ENCODE data around the gene NEDD8.

The NEDD8 gene

DNA sequence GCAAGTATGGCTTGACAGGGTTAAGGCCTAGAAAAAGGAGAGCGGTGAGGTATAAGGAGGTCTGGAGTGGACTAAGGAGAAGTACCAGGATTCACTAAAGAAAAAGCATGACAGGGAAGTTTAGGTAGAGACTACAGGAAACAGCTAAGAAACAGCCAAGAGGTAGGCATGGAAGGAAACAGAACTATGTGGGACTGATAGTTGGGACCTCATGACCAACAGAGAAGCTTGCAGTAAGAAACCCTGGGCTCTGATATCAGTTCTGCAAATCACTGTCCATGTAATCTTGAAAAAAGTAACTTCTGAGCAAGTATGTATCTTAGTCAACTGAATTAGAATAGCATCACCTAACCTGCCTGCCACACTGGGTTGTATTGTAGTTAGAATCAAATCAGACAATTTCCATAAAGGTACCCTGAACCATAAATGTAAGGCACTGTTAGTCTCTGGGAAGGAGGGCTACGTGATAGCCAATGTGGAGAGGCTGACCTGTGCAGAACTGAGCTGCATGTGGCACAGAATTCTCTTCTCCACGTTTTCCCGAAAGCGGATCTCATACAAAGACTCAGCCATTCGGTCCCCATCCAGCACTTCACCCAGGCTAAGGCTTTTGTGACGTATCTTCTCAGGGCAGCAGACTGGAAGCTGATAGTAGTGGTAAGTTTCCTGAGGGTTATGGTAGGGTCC is 37.8 kb downstream of the NEDD8 start:
- no peak for DNase-seq

DNA sequence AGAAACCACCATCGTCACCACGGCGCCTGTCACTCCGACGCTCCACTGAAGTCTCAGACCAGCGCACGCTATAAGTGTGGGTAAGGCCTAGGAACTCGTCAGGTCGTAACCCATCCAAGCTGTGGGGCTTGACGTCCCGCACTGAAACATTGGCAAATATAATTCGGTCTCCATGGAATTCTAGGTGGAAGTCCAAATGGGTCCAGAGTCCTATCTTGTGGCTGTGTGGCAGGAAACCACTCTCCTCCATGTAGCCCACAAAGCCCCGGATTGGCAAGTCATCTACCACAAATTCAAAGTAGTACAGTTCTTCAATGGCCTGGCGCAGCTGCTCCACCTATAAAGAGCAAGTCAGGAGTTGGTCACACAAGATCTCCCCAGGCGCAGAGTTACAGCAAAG is 39.2 kb downstream of the NEDD8 start:
- no peak for DNase-seq

- no peak for DNase-seq
Observed at GRCh38 chr14:24190416-24190815, 41.8 kb downstream of the NEDD8 start.

- no peak for DNase-seq
Observed at GRCh38 chr14:24189460-24189859, 42.7 kb downstream of the NEDD8 start.

DNA sequence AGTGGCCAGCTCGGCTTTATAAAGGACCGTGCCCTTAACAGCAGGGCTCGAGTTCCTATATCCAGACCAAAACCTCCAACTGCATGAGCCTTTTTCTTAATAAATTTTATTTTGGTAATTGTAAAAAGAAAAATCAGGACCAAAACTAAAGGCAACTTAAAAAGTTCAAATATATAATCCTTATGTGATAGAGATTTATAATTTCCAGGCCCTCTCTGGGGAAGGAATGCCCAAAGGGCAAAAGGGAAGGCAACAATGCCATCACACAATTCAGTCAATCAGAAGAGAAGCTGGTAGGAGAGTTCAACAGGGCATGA is 43.1 kb downstream of the NEDD8 start:
- no peak for DNase-seq

GRCh38 chr14:24188251-24189058 is 43.7 kb downstream of the NEDD8 start, which contains the start of gene IPO4:
TSS of gene IPO4 (minus strand) at chr14:24188816. CDS start at chr14:24188787, 29 bp downstream.
- DNase-seq: peak; percentile 98

- DNase-seq: no peak
Observed at GRCh38 chr14:24187539-24187915, 44.6 kb downstream of the NEDD8 start.

DNA sequence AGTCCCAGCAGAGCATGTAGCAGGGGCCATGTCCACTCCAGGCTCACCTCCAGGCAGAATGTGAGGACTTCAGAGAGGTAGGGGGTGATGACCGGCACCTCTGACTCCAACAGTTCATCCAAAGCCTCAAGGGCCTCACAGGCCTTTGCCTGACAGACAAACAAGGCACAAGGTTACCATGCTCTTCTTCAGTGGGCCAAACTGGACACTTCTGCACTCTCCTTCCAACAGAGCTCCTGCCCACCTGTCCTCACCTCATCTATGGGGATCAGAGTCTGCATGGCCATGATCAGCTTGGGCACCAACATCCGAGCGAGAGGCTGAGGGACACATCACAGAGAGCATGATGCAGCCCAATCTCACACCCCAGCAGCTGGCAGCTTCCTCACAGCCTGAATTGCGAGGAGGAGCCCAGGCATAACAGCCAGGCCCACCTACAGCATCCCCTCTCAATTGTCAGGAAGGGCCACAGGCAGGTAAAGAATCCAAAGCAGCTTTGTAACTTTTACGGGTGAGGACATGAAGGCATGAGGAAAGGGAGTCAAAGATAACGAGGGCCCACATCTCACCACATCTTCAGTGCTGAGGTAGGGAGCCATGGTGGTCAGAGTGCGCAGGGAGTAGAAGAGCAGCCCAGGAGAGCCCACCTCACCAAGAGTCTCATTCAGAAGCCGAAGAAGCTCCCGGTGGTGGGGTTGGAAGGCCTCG is 45.2 kb downstream of the NEDD8 start:
- no peak for DNase-seq

- DNase-seq: no peak
Observed at GRCh38 chr14:24185741-24186140, 46.4 kb downstream of the NEDD8 start.

GRCh38 chr14:24185026-24185425 is 47.1 kb downstream of the NEDD8 start:
- DNase-seq: no peak

DNA sequence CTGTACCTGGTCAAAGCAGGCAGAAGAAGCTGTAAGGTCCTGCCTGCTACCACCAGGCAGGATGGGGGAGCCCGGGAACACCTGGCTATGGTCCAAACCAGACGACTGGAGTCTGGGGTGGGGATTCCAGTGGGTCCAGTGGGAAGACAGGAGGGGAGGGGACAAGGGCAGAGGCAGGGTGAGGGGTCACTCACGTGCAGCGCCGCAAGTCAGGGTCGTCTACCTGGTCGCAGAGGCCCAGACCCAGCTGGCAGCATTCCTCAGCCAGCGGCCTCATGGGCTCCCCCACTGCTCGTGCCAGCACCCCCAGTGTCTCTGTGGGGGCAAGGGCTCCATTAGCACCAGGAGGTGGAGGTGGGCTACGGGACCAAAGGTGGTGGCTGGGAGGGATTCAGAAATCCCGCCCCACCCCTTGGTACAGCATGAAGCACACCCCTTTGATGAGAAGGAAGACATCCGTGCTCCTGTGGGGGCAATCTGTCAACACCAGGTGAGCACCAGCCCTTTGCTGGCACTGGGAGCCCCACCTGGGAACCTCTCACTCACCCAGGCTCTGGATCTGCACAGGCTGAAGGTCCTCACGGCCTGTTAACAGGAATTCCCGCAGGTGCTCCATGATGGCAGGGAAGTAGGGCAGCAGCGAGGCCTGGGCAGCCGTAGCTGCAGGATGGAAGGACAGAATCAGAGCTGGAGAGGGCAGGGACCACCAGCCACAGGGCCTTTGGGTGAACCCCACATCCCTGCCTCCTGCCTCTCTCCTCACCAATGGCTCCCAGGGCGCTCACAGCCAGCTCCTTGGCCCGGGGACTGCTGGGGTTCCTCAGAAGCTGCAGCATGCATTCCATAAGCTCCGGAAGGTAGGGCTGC is 47.8 kb downstream of the NEDD8 start:
- no peak for DNase-seq

- no peak for DNase-seq
Observed at GRCh38 chr14:24183014-24183481, 49.1 kb downstream of the NEDD8 start.

GRCh38 chr14:24182110-24182882 is 49.9 kb downstream of the NEDD8 start:
- DNase-seq: no peak

DNA sequence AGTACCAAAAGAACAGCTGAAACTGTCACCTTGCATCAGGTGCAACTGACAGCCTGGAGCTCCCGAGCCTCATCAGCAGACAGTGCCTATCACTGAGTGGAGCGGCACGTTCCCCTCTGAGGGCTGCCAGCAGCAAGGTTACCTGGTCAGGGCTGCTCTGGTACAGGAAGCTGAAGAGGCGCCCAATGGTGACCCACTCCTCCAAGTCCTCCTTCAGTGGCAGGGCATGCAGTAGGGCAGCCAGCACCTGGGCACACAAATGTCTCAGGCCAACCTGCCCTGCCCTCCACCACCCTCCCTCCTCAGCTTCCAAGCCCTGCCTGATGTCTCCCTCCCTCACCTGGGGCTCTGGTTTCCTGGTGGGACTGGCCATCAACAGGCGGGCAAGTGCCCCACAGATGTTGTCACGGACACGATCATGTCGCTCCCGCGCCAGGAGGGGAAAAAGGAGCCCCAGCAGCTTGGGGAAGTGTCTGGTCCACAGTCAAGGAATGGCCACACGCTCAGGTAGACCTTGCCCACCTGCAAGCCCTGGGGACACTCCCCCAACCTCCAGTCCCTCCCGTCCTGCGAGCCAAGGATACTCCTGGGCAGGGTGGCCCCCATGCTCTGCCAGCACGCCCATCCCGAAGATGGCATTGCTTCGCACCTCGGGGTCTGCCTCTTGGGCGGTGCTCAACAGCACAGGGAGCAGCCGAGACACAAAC is 50.6 kb downstream of the NEDD8 start:
- DNase-seq: no peak

- DNase-seq: peak; percentile 75
Observed at GRCh38 chr14:24179961-24180796, 52.0 kb downstream of the NEDD8 start.

GRCh38 chr14:24179294-24179960 is 52.7 kb downstream of the NEDD8 start:
- DNase-seq: no peak

DNA sequence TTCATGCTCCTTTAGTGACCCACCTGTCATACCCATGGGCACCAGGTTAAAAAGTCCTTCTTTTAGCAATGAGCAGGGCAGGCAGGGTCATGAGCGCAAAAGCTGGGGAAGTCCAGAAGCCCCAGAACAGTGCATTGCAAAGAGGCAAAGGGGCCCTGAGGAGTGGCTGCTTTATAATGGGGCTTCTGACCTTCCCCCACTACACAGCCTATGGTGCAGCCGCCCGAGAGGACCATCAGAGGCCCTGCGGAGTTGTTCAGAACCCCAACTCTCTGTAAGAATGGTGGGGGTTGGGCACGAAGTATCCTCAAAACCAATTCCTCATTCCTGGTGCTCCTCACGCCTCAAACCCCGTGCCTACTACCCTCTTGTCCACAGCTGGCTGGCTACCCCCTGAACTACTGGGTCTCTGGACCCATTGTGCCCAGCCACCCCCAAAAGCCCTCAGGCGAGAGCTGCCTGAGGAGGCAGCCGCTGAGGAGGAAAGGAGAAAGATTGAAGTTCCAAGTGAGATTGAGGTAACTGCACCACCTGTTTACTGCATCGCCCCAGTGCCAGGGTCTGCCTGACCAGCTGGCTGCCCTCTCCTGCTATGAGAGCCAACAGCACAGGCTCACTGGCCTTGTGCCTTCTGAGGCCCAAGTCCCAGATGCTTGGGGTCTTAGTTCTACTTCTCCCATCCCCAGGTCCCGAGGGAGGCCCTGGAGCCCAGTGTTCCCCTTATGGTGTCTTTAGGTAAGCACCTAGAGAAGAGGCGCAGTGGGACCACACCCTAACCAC is 53.6 kb downstream of the NEDD8 start:
- DNase-seq: no peak

- DNase-seq: no peak
Observed at GRCh38 chr14:24177891-24178290, 54.3 kb downstream of the NEDD8 start.

Measured in NCI-H2107 (cell line).